ENCODE data around the gene RABL6. TPM values are rescaled to one million over a fixed set of nuclear protein-coding genes. Genes with fewer than 3 reads are reported as not detected.

The RABL6 gene
- total and polyA plus RNA-seq, 8 donors: 50.7 to 119 (median 66.5) TPM

GRCh38 chr9:136846376-136847087 is 38.8 kb downstream of the RABL6 start:
- Histone ChIP-seq H3K4me1 (peaks cover 29 to 42% (median 29%) of the 10 kb centered on the region in 3 donors), H3K36me3 (peaks cover 0 to 10% (median 0%) of the 10 kb centered on the region in 3 donors), H3K27ac (no peak overlapping the region), H3K27me3 (no peaks in the 10 kb centered on the region), H3K4me3 (peak overlapping the region in 1 of 4 donors; percentile 94), H3K9me3 (no peaks in the 10 kb centered on the region)
- intact Hi-C loops (cut with DNase I): loop anchor here in 2 of 3 donors (10.0 kb wide), 2 partner anchors 52 to 98 kb away; partner anchors contain the start of genes C8G (in 1 of the 2), CCDC183 (in 1 of the 2), FBXW5 (in 1 of the 2) and TMEM141 (in 1 of the 2)
- WGBS, 2 donors: 58 to 67% methylated on average over 95 to 98 of the region's 98 CpGs
- ATAC-seq (no peak), DNase-seq (peak in 2 of 6 donors; percentile 60 to 74), FAIRE-seq (no peak)
- no peak for TF ChIP-seq CTCF (IDR thresholded peaks at IDR 0.05)

- peak overlapping the region; percentile 66 to 94 (median 90) for H3K4me3 ChIP-seq
- no peaks in the 10 kb centered on the region for H3K9me3 ChIP-seq
- peak overlapping the region; percentile 74 to 93 (median 90) for H3K27ac ChIP-seq
- no peaks in the 10 kb centered on the region for H3K27me3 ChIP-seq
- H3K36me3 ChIP-seq: peaks cover 0 to 10% (median 0%) of the 10 kb centered on the region in 3 donors
- 31 to 39% methylated on average over 31 to 75 of the region's 75 CpGs for WGBS, 2 donors
- TF ChIP-seq CTCF (IDR thresholded peaks at IDR 0.05): no peak
- FAIRE-seq (no peak), DNase-seq (peak in 3 of 6 donors; percentile 56 to 85 (median 70)), ATAC-seq (peak in 2 of 4 donors; percentile 1 to 2)
- peaks cover 28 to 36% (median 29%) of the 10 kb centered on the region in 3 donors for H3K4me1 ChIP-seq
- intact Hi-C loops (cut with DNase I): loop anchor here in 2 of 3 donors (10.0 kb wide), 2 partner anchors 52 to 98 kb away; partner anchors contain the start of genes C8G (in 1 of the 2), CCDC183 (in 1 of the 2), FBXW5 (in 1 of the 2) and TMEM141 (in 1 of the 2)
Measured at GRCh38 chr9:136847088-136847825, 39.5 kb downstream of the RABL6 start.

- TF ChIP-seq CTCF (IDR thresholded peaks at IDR 0.05): no peak
- Histone ChIP-seq H3K36me3 (peaks cover 0 to 10% (median 0%) of the 10 kb centered on the region in 3 donors), H3K9me3 (no peaks in the 10 kb centered on the region), H3K4me1 (peaks cover 30 to 33% (median 31%) of the 10 kb centered on the region in 3 donors), H3K27me3 (no peaks in the 10 kb centered on the region), H3K4me3 (peak overlapping the region; percentile 66 to 94 (median 90)), H3K27ac (peak overlapping the region; percentile 74 to 93 (median 90))
- intact Hi-C loops (cut with DNase I): loop anchor here in 2 of 3 donors (10.0 kb wide), 2 partner anchors 53 to 97 kb away; partner anchors contain the start of genes C8G (in 1 of the 2), CCDC183 (in 1 of the 2), FBXW5 (in 1 of the 2) and TMEM141 (in 1 of the 2)
- peak; percentile 51 to 65 (median 55) for ATAC-seq
- no peak for FAIRE-seq
- 0 to 1% methylated on average over 37 to 48 of the region's 48 CpGs for WGBS, 2 donors
- DNase-seq: peak; percentile 89 to 97 (median 92)
Measured at GRCh38 chr9:136847826-136848392, 40.2 kb downstream of the RABL6 start.

GRCh38 chr9:136848393-136849037 is 40.8 kb downstream of the RABL6 start:
- 0 to 1% methylated on average over 39 to 53 of the region's 53 CpGs for WGBS, 2 donors
- peaks cover 24 to 27% (median 25%) of the 10 kb centered on the region in 3 donors for H3K4me1 ChIP-seq
- FAIRE-seq (no peak), ATAC-seq (peak; percentile 27 to 47 (median 42)), DNase-seq (peak in 5 of 6 donors; percentile 59 to 90 (median 77))
- intact Hi-C loops (cut with DNase I): loop anchor here in 2 of 3 donors (10.0 kb wide), 2 partner anchors 54 to 96 kb away; partner anchors contain the start of genes C8G (in 1 of the 2), CCDC183 (in 1 of the 2), FBXW5 (in 1 of the 2) and TMEM141 (in 1 of the 2)
- H3K27me3 ChIP-seq: no peaks in the 10 kb centered on the region
- peak overlapping the region; percentile 74 to 93 (median 90) for H3K27ac ChIP-seq
- peak overlapping the region; percentile 66 to 94 (median 90) for H3K4me3 ChIP-seq
- no peak for TF ChIP-seq CTCF (IDR thresholded peaks at IDR 0.05)
- peaks cover 0 to 10% (median 0%) of the 10 kb centered on the region in 3 donors for H3K36me3 ChIP-seq
- no peaks in the 10 kb centered on the region for H3K9me3 ChIP-seq
